HepG2 (cell line): ENCODE data around the gene KCNK15. TPM values are rescaled to one million over a fixed set of nuclear protein-coding genes. Genes with fewer than 3 reads are reported as not detected.
A peak's percentile ranks its signal among the peaks of the same experiment; 100 is the strongest.

Experiments used
- ATAC-seq: fragments of 200-7000 bp; cut with Tn5 transposase; 3 replicates; pipeline ENCODE4 v1.9.1; 2020; ENCODE audit warnings: mild to moderate bottlenecking, moderate library complexity
- Bru-seq: library from RNA; stranded (reverse); fragments of 400-500 nt; gene quantifications from one replicate; lab custom pipeline; 2021; lab: Mats Ljungman, UMichigan
- BruChase-seq, 2 experiments: library from RNA; stranded (reverse); fragments of 400-500 nt; gene quantifications; one replicate each; lab custom pipeline; 2021; lab: Mats Ljungman, UMichigan
- BruUV-seq: library from RNA; stranded (reverse); fragments of 400-500 nt; replicated peaks from 2 replicates; lab custom pipeline; 2021; lab: Mats Ljungman, UMichigan
- CTCF ChIA-PET: fragments of 300-600 bp; formaldehyde crosslinking; extraction: SDS; loops from one replicate; lab custom pipeline; 2021; ENCODE audit warnings: low total read pairs, inconsistent platforms, low intra/inter-chr PET ratio; lab: Yijun Ruan, JAX
- POLR2A ChIA-PET: fragments of 350-600 bp; sonication (Branson Sonifier 250); formaldehyde crosslinking; loops from one replicate; lab custom pipeline; 2020; ENCODE audit warnings: antibody characterized with exemption, inconsistent platforms; lab: Yijun Ruan, JAX
- DNase-seq: peaks from one replicate; pipeline ENCODE4 v3.0.0-alpha.2; 2015; ENCODE audit warnings: low spot score
- FAIRE-seq: peaks from 3 replicates; lab custom pipeline; 2011; peaks lifted over from hg19 to GRCh38; lab: Jason Lieb, UNC
- H2AFZ ChIP-seq: one replicate; pipeline ENCODE4 v1.6.1; 2011; ENCODE audit warnings: low read length, inconsistent platforms
- H3K27ac ChIP-seq: fragments of 300-600 bp; 3 replicates; pipeline ENCODE4 v1.8.0; 2011; ENCODE audit warnings: mixed run types, mild to moderate bottlenecking, mixed read lengths, low read length, inconsistent platforms; ENCODE audit not compliant: insufficient read depth; ENCODE audit errors: extremely low read length
- H3K27me3 ChIP-seq, 2 experiments: fragments of 200-600 bp in 1 of 2; 2 replicates in 1 of 2; 3 replicates in 1 of 2; pipeline versions ENCODE4 v1.6.0 to v1.8.0; 2011; ENCODE audit warnings: low read length in 2 of 2, mild to moderate bottlenecking in 2 of 2, moderate library complexity in 2 of 2, inconsistent platforms in 1 of 2; ENCODE audit not compliant: insufficient read depth in 2 of 2, control insufficient read depth in 1 of 2
- H3K36me3 ChIP-seq, 2 experiments: fragments of 200-600 bp in 1 of 2; replicated peaks in 1 of 2; 2 replicates in 1 of 2; 3 replicates in 1 of 2; pipeline versions ENCODE4 v1.5.1 to v1.8.0; 2011; ENCODE audit warnings: low read length in 2 of 2, inconsistent platforms in 1 of 2; ENCODE audit not compliant: insufficient read depth in 2 of 2, control insufficient read depth in 1 of 2
- H3K4me1 ChIP-seq: 2 replicates; pipeline ENCODE4 v1.5.1; 2012; ENCODE audit warnings: low read length, inconsistent platforms; ENCODE audit not compliant: insufficient read depth
- H3K4me2 ChIP-seq: 2 replicates; pipeline ENCODE4 v1.6.0; 2011; ENCODE audit warnings: low read depth, low read length, inconsistent platforms
- H3K4me3 ChIP-seq, 3 experiments: fragments of 200-600 bp in 1 of 3; sonication (generic), shearing (Covaris generic) in 1 of 3; replicated peaks in 1 of 3; 2 replicates each; pipeline ENCODE4 v1.5.1; 2011 to 2016; ENCODE audit warnings: low read length in 3 of 3, inconsistent platforms in 2 of 3, low read depth in 2 of 3, mild to moderate bottlenecking in 2 of 3, control low read depth in 1 of 3, mixed read lengths in 1 of 3; ENCODE audit not compliant: insufficient read depth in 1 of 3
- H3K79me2 ChIP-seq: one replicate; pipeline ENCODE4 v1.6.1; 2011; ENCODE audit warnings: low read length, inconsistent platforms; ENCODE audit not compliant: insufficient read depth
- H3K9ac ChIP-seq: 2 replicates; pipeline ENCODE4 v1.6.0; 2011; ENCODE audit warnings: mild to moderate bottlenecking, low read depth, low read length, inconsistent platforms; ENCODE audit not compliant: insufficient read depth
- H3K9me3 ChIP-seq: 2 replicates; pipeline ENCODE4 v1.5.1; 2012; ENCODE audit warnings: mild to moderate bottlenecking, low read length
- H4K20me1 ChIP-seq: 2 replicates; pipeline ENCODE4 v1.6.0; 2011; ENCODE audit warnings: inconsistent platforms, mild to moderate bottlenecking, low read length, moderate library complexity; ENCODE audit not compliant: insufficient read depth
- IKZF4 ChIP-seq: sonication (generic); formaldehyde crosslinking; IDR thresholded peaks from 2 replicates; pipeline ENCODE4 v1.5.1; 2020; ENCODE audit warnings: borderline replicate concordance, mild to moderate bottlenecking, low read depth, missing genetic modification reagents; ENCODE audit errors: not compliant biosample characterization
- PCBP1 ChIP-seq: fragments of 200-400 bp; formaldehyde crosslinking; IDR thresholded peaks from 2 replicates; pipeline ENCODE4 v1.6.1; 2017; ENCODE audit warnings: mild to moderate bottlenecking, low read depth, low read length, borderline replicate concordance
- RAD21 ChIP-seq: fragments of 450-650 bp; formaldehyde crosslinking; IDR thresholded peaks from 2 replicates; pipeline ENCODE4 v1.5.0; 2020; ENCODE audit warnings: mild to moderate bottlenecking
- ZNF607 ChIP-seq: sonication (generic); formaldehyde crosslinking; IDR thresholded peaks from 2 replicates; pipeline ENCODE4 v1.5.1; 2020; ENCODE audit warnings: missing genetic modification reagents, mild to moderate bottlenecking, borderline replicate concordance
- ZNF777 ChIP-seq: sonication (generic); formaldehyde crosslinking; IDR thresholded peaks from 2 replicates; pipeline ENCODE4 v1.4.0; 2020; ENCODE audit warnings: missing genetic modification reagents
- ZSCAN25 ChIP-seq: sonication (generic); formaldehyde crosslinking; IDR thresholded peaks from 2 replicates; pipeline ENCODE4 v1.8.0; 2022; ENCODE audit warnings: mild to moderate bottlenecking, missing genetic modification reagents
- WGBS: methylation state at CpG from one replicate; pipeline ENCODE4 v1.1.6; 2017; ENCODE audit warnings: low lambda C conversion rate; 5-methylcytosine and 5-hydroxymethylcytosine counted together
- in situ Hi-C: cut with HindIII; loops from 2 replicates; pipeline ENCODE4 v1.10.0; 2017; ENCODE audit warnings: low pct_unique_long_range_greater_than_20kb; ENCODE audit not compliant: extremely low pct_ligation_motif_present
- intact Hi-C: fragments of 100-400 bp; cut with micrococcal nuclease; formaldehyde crosslinking; loops from one replicate; pipeline ENCODE4 v1.10.0; 2022; ENCODE audit not compliant: unreplicated experiment
- long read RNA-seq, 2 experiments: library from RNA in 1 of 2; library from polyadenylated mRNA in 1 of 2; stranded (forward) in 1 of 2; unstranded in 1 of 2; transcript quantifications; one replicate each; pipeline ENCODE4 v2.0.0, GENCODE V29; 2019 to 2022
- polyA minus RNA-seq, 3 experiments: library from RNA; depleted of rRNA, polyadenylated mRNA; stranded (reverse); fragments of >200 nt; gene quantifications; 2 replicates each; pipeline ENCODE4 v1.2.3, GENCODE V29; 2011; ENCODE audit warnings: low replicate concordance in 1 of 3
- polyA plus RNA-seq, 8 experiments: library from polyadenylated mRNA; depleted of rRNA in 3 of 8; stranded (reverse) in 7 of 8; unstranded in 1 of 8; fragments of >200 nt; fragmentation: Illumina TruSeq in 4 of 8; extraction: Trizol in 4 of 8; gene quantifications; 2 replicates each; pipeline versions ENCODE4 v1.2.1 to v1.2.3, GENCODE V29; 2011 to 2016; ENCODE audit warnings: low read depth in 4 of 8, missing spikeins in 1 of 8, mixed read lengths in 1 of 8; ENCODE audit not compliant: insufficient read depth in 1 of 8
- total RNA-seq, 5 experiments: library from RNA; depleted of rRNA; stranded (reverse); fragments of >200 nt; fragmentation: Illumina TruSeq; extraction: Trizol; gene quantifications; 2 replicates each; pipeline ENCODE4 v1.2.3, GENCODE V29; 2016; ENCODE audit warnings: low read depth in 1 of 5
- TF ChIP-seq, protein P1 (sequence below): sonication (generic); formaldehyde crosslinking; IDR thresholded peaks from 2 replicates; pipeline ENCODE4 v1.5.1; 2020; ENCODE audit warnings: mild to moderate bottlenecking, missing genetic modification reagents, moderate library complexity
- TF ChIP-seq, protein P2 (sequence below): sonication (generic); formaldehyde crosslinking; IDR thresholded peaks from 2 replicates; pipeline ENCODE4 v1.5.0; 2020; ENCODE audit warnings: missing genetic modification reagents

Gene KCNK15
- total RNA-seq (2016; rRNA removed; fragmentation: Illumina TruSeq; extraction: Trizol) (not detected in 2 replicates), polyA plus RNA-seq (2011; rRNA removed) (0.03 TPM in 1 of 2 replicates, not detected in the other), polyA minus RNA-seq (2011; rRNA and poly(A)+ RNA removed; ENCODE audit: low replicate concordance) (26.5 TPM in 1 of 2 replicates, not detected in the other), Bru-seq, nascent RNA (percentile 15 among the genes with signal in this experiment), BruChase-seq, experiment 1, labeled RNA remaining after a 6-hour chase (percentile 15 among the genes with signal in this experiment), BruChase-seq, experiment 2, labeled RNA remaining after a 2-hour chase (percentile 7 among the genes with signal in this experiment)
- not detected in 2 replicates for total RNA-seq (2016; cell fraction: cytosol; rRNA removed; fragmentation: Illumina TruSeq; extraction: Trizol; ENCODE audit: low read depth)
- total RNA-seq (2016; cell fraction: insoluble cytoplasmic fraction; rRNA removed; fragmentation: Illumina TruSeq; extraction: Trizol) = not detected in 2 replicates
- total RNA-seq (2016; cell fraction: membrane; rRNA removed; fragmentation: Illumina TruSeq; extraction: Trizol) = not detected in 2 replicates
- total RNA-seq (2016; cell fraction: nucleus; rRNA removed; fragmentation: Illumina TruSeq; extraction: Trizol) = not detected in 2 replicates
- polyA plus RNA-seq (2011; cell fraction: cytosol; rRNA removed) = not detected in 2 replicates
- polyA plus RNA-seq (2011; cell fraction: nucleus; rRNA removed) = not detected in 2 replicates
- polyA plus RNA-seq (2012) = not detected in 2 replicates
- not detected in 2 replicates for polyA plus RNA-seq (2016; cell fraction: cytosol; fragmentation: Illumina TruSeq; extraction: Trizol; ENCODE audit: low read depth)
- not detected in 2 replicates for polyA plus RNA-seq (2016; cell fraction: insoluble cytoplasmic fraction; fragmentation: Illumina TruSeq; extraction: Trizol; ENCODE audit: low read depth)
- not detected in 2 replicates for polyA plus RNA-seq (2016; cell fraction: membrane; fragmentation: Illumina TruSeq; extraction: Trizol; ENCODE audit: low read depth)
- polyA plus RNA-seq (2016; cell fraction: nucleus; fragmentation: Illumina TruSeq; extraction: Trizol; ENCODE audit: insufficient read depth, low read depth) = not detected in 2 replicates
- 0.20 and 0.35 TPM in 2 replicates for polyA minus RNA-seq (2011; cell fraction: cytosol; rRNA and poly(A)+ RNA removed)
- polyA minus RNA-seq (2011; cell fraction: nucleus; rRNA and poly(A)+ RNA removed) = 0.39 TPM in 1 of 2 replicates, not detected in the other
- long read RNA-seq, experiment 1 = 0 reads
- long read RNA-seq, experiment 2 = 0 reads

DNA sequence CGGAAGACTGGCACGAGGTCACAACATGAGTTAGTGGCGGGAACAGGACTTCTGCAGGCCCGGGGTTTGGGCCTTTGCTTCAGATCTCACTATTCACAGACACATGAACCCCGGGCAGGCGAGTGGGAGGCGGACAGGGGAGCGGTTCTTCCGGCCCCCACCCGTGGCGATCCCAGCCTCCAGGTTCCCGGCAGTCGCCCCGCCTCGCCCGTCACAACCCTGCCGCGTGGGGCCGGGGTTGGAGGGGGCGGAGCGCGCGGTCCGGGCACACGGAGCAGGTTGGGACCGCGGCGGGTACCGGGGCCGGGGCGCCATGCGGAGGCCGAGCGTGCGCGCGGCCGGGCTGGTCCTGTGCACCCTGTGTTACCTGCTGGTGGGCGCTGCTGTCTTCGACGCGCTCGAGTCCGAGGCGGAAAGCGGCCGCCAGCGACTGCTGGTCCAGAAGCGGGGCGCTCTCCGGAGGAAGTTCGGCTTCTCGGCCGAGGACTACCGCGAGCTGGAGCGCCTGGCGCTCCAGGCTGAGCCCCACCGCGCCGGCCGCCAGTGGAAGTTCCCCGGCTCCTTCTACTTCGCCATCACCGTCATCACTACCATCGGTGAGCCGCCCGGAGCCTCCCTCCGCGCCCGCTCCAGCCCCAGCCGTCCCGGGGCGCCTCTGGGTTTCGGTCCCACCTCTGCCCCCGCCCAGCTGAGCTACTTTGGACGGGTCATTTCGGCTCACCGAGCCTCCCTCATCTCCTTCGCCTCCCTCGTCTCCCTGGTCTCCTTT, at the start of gene KCNK15:
TSS of gene KCNK15 (plus strand) at position 268 of the 769 bp plus-strand sequence. CDS start at position 314, 46 bp downstream.
- whole genome bisulfite sequencing = 12% methylated on average over 40 of the region's 81 CpGs
- ChIA-PET CTCF (interaction anchor here (3.9 kb wide), 1 partner anchor 122 kb away, joined by 41 read pairs; no protein-coding TSS in a partner anchor), POLR2A (no interaction called here)
- peaks cover 10% of the 10 kb centered on the region for H3K4me1 ChIP-seq
- peak within 1 kb of the TSS; percentile 69 for H3K4me2 ChIP-seq
- H4K20me1 ChIP-seq = 0 out of 2 replicates have a peak, but pooled peaks cover 3% of the 10 kb centered on the region
- H3K9me3 ChIP-seq = no peaks in the 10 kb centered on the region
- H3K9ac ChIP-seq = no peak within 1 kb of the TSS
- DNase-seq (no peak), FAIRE-seq (no peak), ATAC-seq (peak; percentile 49)
- intact Hi-C loops (no loop called here), in situ Hi-C loops (no loop called here)
- H2AFZ ChIP-seq = no peak within 1 kb of the TSS
- H3K36me3 ChIP-seq = no peaks in the 10 kb centered on the region
- BruUV-seq = no TSS peak
- H3K4me3 ChIP-seq = peak within 1 kb of the TSS; percentile 18 to 62 (median 37); a peak in 4 of 6 replicates
- H3K79me2 ChIP-seq = no peaks in the 10 kb centered on the region
- H3K27ac ChIP-seq = no peak within 1 kb of the TSS
- H3K27me3 ChIP-seq = peaks cover 24 to 81% of the 10 kb centered on the region in 2 experiments
- no peak for TF ChIP-seq ZSCAN25 (CRISPR knock-in tag)
- peak; percentile 50 for TF ChIP-seq IKZF4
- TF ChIP-seq ZNF777 (CRISPR knock-in tag) = peak; percentile 77
- TF ChIP-seq, protein P1, sequence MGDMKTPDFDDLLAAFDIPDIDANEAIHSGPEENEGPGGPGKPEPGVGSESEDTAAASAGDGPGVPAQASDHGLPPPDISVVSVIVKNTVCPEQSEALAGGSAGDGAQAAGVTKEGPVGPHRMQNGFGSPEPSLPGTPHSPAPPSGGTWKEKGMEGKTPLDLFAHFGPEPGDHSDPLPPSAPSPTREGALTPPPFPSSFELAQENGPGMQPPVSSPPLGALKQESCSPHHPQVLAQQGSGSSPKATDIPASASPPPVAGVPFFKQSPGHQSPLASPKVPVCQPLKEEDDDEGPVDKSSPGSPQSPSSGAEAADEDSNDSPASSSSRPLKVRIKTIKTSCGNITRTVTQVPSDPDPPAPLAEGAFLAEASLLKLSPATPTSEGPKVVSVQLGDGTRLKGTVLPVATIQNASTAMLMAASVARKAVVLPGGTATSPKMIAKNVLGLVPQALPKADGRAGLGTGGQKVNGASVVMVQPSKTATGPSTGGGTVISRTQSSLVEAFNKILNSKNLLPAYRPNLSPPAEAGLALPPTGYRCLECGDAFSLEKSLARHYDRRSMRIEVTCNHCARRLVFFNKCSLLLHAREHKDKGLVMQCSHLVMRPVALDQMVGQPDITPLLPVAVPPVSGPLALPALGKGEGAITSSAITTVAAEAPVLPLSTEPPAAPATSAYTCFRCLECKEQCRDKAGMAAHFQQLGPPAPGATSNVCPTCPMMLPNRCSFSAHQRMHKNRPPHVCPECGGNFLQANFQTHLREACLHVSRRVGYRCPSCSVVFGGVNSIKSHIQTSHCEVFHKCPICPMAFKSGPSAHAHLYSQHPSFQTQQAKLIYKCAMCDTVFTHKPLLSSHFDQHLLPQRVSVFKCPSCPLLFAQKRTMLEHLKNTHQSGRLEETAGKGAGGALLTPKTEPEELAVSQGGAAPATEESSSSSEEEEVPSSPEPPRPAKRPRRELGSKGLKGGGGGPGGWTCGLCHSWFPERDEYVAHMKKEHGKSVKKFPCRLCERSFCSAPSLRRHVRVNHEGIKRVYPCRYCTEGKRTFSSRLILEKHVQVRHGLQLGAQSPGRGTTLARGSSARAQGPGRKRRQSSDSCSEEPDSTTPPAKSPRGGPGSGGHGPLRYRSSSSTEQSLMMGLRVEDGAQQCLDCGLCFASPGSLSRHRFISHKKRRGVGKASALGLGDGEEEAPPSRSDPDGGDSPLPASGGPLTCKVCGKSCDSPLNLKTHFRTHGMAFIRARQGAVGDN (CRISPR knock-in tag) = peak; percentile 66
- TF ChIP-seq ZNF607 (CRISPR knock-in tag) = peak; percentile 47; the same call in 1 of the 2 replicates
- peak; percentile 79; the same call in 1 of the 2 replicates for TF ChIP-seq PCBP1
- TF ChIP-seq, protein P2, sequence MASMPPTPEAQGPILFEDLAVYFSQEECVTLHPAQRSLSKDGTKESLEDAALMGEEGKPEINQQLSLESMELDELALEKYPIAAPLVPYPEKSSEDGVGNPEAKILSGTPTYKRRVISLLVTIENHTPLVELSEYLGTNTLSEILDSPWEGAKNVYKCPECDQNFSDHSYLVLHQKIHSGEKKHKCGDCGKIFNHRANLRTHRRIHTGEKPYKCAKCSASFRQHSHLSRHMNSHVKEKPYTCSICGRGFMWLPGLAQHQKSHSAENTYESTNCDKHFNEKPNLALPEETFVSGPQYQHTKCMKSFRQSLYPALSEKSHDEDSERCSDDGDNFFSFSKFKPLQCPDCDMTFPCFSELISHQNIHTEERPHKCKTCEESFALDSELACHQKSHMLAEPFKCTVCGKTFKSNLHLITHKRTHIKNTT (CRISPR knock-in tag) = no peak
- no peak for TF ChIP-seq RAD21 (CRISPR knock-in tag)
